Lung (tissue), 12 donors: Measurements from ENCODE around the gene KANSL3. TPM values are rescaled to one million over a fixed set of nuclear protein-coding genes. Genes with fewer than 3 reads are reported as not detected.

Source experiments
- ATAC-seq: fragments of 200-7000 bp; cut with Tn5 transposase; one replicate; pipeline ENCODE4 v1.9.1; 2020; ENCODE audit warnings: moderate number of reproducible peaks; ENCODE audit not compliant: insufficient read depth, low FRiP score
- DNase-seq, 3 donors: peaks; one replicate each; pipeline ENCODE4 v3.0.0-alpha.2; 2013 to 2017
- H3K27ac ChIP-seq, 2 donors: one replicate each; pipeline ENCODE4 v1.5.1; 2013; ENCODE audit warnings: mild to moderate bottlenecking in 2 of 2, moderate library complexity in 2 of 2, control low read depth in 1 of 2, inconsistent platforms in 1 of 2, low read depth in 1 of 2, low read length in 1 of 2
- H3K27me3 ChIP-seq, 3 donors: one replicate each; pipeline ENCODE4 v1.5.1; 2013; ENCODE audit warnings: low read length in 2 of 3; ENCODE audit not compliant: control insufficient read depth in 3 of 3, insufficient read depth in 3 of 3
- H3K36me3 ChIP-seq, 4 donors: one replicate each; pipeline ENCODE4 v1.5.1; 2013; ENCODE audit warnings: low read length in 4 of 4, mild to moderate bottlenecking in 1 of 4, moderate library complexity in 1 of 4; ENCODE audit not compliant: control insufficient read depth in 4 of 4, insufficient read depth in 4 of 4
- H3K4me1 ChIP-seq, 5 donors: one replicate each; pipeline ENCODE4 v1.5.1; 2013; ENCODE audit warnings: low read length in 5 of 5, mild to moderate bottlenecking in 2 of 5, moderate library complexity in 1 of 5; ENCODE audit not compliant: control insufficient read depth in 5 of 5, insufficient read depth in 5 of 5
- H3K4me3 ChIP-seq: one replicate; pipeline ENCODE4 v1.5.1; 2013; ENCODE audit warnings: mild to moderate bottlenecking, control low read depth, moderate library complexity
- H3K9ac ChIP-seq, 2 donors: one replicate each; pipeline ENCODE4 v1.5.1; 2013; ENCODE audit warnings: low read length in 2 of 2, control low read depth in 1 of 2; ENCODE audit not compliant: insufficient read depth in 1 of 2
- H3K9me3 ChIP-seq, 4 donors: one replicate each; pipeline ENCODE4 v1.5.1; 2013; ENCODE audit warnings: low read length in 3 of 4, mild to moderate bottlenecking in 1 of 4, moderate library complexity in 1 of 4; ENCODE audit not compliant: control insufficient read depth in 4 of 4, insufficient read depth in 3 of 4
- WGBS, 2 donors: extraction: QIAGEN DNeasy Blood & Tissue Kit; methylation state at CpG; one replicate each; pipeline ENCODE4 v1.1.7; 2013; 5-methylcytosine and 5-hydroxymethylcytosine counted together
- polyA plus RNA-seq, 2 donors: library from polyadenylated mRNA; stranded (reverse); fragments of 200-250 nt; gene quantifications; one replicate each; pipeline ENCODE4 v1.2.1, GENCODE V29; 2013
- total RNA-seq, 2 donors: library from RNA; depleted of rRNA in 1 of 2; stranded (reverse); fragments of >200 nt in 1 of 2; gene quantifications; one replicate each; pipeline ENCODE4 v1.2.1, GENCODE V29; 2014 to 2021
- TF ChIP-seq, protein P1 (sequence below): IDR thresholded peaks from 2 replicates; pipeline ENCODE4 v1.5.1; 2012; ENCODE audit warnings: mild to moderate bottlenecking; ENCODE audit errors: control extremely low read depth, extremely low read depth
- donor health status: control.
- donor health status: control.
- donor health status: Bipolar disorder and iron deficiency.
- donor health status: healthy.
- donor health status: DM: yes; HTN: yes; CAD: no.

The KANSL3 gene
- total and polyA plus RNA-seq, 4 donors, result 16.7 to 91.4 (median 33.6) TPM

DNA sequence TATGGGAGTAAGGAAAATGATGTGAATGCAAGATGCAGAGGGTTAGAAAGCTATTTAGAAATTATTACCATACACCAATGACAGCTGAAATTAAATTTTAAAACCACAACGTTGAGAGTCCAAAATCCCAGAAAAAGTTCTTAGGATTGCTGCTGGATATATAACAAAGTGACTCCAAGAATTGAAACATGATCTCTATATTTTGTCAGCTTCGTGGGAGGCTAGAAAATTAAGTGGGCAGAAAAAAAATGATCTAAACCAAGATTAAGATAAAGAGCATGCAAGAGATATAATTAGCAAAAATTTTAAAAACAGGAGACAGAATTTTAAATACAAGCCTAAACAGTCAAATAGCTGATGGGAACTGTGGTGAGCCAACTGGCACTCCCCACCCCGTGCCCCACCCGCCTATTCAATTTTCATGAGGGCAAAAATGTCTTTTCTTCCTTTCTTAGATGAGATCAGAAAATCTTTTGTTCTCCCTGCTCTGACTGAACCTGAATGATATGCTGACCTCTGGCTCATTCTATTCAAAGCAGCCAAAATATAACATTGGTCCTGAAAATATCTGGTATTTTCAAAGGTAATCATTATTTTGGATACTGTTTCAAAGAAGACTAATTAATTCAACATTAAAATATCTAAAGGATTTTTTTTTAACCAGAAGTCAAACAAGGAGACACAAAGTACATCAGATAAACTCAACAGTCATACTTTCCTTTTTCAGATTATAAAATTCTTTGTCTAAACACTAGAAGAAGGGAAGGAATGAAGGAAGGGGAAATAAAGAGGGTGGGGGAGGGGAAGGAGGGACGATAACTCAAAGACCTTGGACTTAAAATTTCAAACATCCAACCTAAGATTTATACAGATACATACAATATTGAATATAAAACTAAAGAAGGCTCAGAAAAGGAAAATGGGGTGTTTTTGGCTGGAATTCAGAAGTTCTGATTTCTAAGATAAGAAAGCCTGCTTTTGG lies 12.2 kb downstream of the KANSL3 start:
- ATAC-seq (no peak), DNase-seq (peak in 2 of 3 donors; percentile 34 to 50)
- Histone ChIP-seq H3K9ac (no peak overlapping the region), H3K9me3 (no peaks in the 10 kb centered on the region), H3K27ac (no peak overlapping the region), H3K4me3 (no peak overlapping the region), H3K36me3 (peaks cover 10 to 28% (median 13%) of the 10 kb centered on the region in 4 donors), H3K4me1 (peaks cover 4 to 15% (median 6%) of the 10 kb centered on the region in 5 donors), H3K27me3 (no peaks in the 10 kb centered on the region)
- TF ChIP-seq, protein P1, sequence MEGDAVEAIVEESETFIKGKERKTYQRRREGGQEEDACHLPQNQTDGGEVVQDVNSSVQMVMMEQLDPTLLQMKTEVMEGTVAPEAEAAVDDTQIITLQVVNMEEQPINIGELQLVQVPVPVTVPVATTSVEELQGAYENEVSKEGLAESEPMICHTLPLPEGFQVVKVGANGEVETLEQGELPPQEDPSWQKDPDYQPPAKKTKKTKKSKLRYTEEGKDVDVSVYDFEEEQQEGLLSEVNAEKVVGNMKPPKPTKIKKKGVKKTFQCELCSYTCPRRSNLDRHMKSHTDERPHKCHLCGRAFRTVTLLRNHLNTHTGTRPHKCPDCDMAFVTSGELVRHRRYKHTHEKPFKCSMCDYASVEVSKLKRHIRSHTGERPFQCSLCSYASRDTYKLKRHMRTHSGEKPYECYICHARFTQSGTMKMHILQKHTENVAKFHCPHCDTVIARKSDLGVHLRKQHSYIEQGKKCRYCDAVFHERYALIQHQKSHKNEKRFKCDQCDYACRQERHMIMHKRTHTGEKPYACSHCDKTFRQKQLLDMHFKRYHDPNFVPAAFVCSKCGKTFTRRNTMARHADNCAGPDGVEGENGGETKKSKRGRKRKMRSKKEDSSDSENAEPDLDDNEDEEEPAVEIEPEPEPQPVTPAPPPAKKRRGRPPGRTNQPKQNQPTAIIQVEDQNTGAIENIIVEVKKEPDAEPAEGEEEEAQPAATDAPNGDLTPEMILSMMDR, result no peak
- 44 to 58% methylated on average over 5 of the region's 5 CpGs for WGBS, 2 donors

DNA sequence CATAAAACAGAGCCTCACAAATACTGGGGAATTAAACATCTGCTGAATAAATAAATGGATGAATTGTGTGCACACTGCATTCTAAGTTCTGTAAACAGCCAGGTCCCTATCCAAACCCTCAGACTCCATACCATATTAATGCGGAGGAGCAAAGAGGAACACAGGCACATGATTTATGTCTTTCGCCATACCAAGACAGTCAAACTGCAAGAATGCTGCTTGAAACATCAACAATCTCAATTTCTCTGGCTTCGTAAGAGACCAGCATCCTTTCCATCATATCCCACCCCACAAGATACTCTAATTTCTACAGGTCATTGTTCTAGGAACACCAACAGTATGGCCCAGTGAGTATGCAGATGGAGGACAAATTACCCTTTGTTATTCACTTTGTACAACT lies 15.0 kb downstream of the KANSL3 start:
- no peak for ATAC-seq
- 44 to 79% methylated on average over 3 of the region's 3 CpGs for WGBS, 2 donors
- TF ChIP-seq, protein P1, result no peak

DNA sequence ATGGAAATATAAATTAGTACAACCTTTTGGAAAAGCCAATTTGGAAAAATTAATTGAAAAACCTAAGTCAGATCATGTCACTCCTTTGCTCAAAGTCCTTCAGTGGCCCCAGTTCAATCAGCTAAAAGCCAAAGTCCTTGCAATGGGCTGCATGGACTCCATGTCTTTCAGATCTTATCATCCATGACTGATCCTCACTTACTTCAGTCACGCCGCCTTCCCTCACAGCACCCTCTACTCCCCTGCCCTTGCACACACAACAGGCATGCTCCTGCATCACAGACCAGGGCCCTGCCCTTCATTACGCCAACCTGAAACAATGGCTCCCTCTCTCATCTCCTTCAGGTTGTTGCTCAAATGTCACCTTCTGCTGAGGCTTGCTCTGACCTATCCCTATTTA lies 15.6 kb downstream of the KANSL3 start:
- H3K27me3 ChIP-seq, result no peaks in the 10 kb centered on the region
- ATAC-seq, result no peak
- TF ChIP-seq, protein P1, result no peak
- peak overlapping the region in 1 of 2 donors; percentile 37 for H3K27ac ChIP-seq
- no peak overlapping the region for H3K4me3 ChIP-seq
- no peak overlapping the region for H3K9ac ChIP-seq
- no peak for DNase-seq
- H3K9me3 ChIP-seq, result no peaks in the 10 kb centered on the region
- H3K36me3 ChIP-seq, result peaks cover 11 to 27% (median 13%) of the 10 kb centered on the region in 4 donors
- peaks cover 2 to 15% (median 6%) of the 10 kb centered on the region in 5 donors for H3K4me1 ChIP-seq
- WGBS, 2 donors, result 96 to 100% methylated on average over 3 of the region's 3 CpGs

More for the DNA sequence above, 15.0 kb downstream of the KANSL3 start:
- Histone ChIP-seq H3K9me3 (no peaks in the 10 kb centered on the region), H3K9ac (no peak overlapping the region), H3K4me1 (peaks cover 2 to 15% (median 5%) of the 10 kb centered on the region in 5 donors), H3K27ac (no peak overlapping the region), H3K4me3 (no peak overlapping the region), H3K36me3 (peaks cover 11 to 32% (median 18%) of the 10 kb centered on the region in 4 donors), H3K27me3 (no peaks in the 10 kb centered on the region)
- no peak for DNase-seq
